Stimulated activated CD4-positive, alpha-beta T cell treated with anti-CD3 and anti-CD28 coated beads, TNF-alpha, amount 100 ng/mL, for 1 hour (primary cell): ENCODE results near the gene RPS21.

ENCODE experiments used
- DNase-seq, 3 donors: peaks; one replicate each; pipeline ENCODE4 v3.0.0-alpha.2; 2020; ENCODE audit warnings: low read depth in 3 of 3, low spot score in 1 of 3

Gene RPS21

DNA sequence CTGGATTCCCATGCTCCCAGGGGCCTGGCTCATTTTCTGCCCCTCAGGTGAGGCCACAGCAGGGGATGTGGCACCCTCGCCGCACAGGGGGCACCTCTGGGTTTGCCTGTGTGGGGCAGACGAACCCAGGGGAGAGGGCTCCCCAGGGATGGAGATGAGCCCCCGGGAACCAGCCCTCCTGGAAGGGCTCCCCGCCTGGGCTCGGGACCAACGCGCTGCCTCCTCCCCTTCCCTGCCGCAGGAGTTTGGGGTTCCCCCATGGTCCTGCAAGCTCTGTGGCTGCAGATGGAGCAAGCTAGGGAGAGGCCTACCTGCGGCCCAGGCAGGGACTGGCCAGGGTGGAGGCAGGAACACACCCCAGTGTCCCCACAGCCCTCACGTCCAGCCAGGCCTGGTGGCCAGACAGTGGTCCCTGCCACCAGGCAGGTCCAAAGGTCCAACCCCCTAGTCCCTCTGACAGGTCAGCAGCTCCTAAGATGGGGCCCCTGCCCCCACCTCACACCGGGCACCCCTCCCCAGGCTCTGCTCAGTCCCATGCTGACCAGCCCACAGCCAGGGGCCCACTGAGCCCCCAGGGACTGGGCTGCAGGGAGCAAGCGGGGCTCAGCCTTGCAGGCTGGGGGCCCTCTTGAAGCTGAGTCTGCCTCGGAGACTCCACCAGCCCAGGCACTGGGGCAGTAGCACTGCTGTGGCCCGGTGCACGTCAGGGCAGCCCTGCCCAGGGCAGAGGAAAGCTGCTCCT is 33.4 kb upstream of the RPS21 start:
- no peak for DNase-seq

DNA sequence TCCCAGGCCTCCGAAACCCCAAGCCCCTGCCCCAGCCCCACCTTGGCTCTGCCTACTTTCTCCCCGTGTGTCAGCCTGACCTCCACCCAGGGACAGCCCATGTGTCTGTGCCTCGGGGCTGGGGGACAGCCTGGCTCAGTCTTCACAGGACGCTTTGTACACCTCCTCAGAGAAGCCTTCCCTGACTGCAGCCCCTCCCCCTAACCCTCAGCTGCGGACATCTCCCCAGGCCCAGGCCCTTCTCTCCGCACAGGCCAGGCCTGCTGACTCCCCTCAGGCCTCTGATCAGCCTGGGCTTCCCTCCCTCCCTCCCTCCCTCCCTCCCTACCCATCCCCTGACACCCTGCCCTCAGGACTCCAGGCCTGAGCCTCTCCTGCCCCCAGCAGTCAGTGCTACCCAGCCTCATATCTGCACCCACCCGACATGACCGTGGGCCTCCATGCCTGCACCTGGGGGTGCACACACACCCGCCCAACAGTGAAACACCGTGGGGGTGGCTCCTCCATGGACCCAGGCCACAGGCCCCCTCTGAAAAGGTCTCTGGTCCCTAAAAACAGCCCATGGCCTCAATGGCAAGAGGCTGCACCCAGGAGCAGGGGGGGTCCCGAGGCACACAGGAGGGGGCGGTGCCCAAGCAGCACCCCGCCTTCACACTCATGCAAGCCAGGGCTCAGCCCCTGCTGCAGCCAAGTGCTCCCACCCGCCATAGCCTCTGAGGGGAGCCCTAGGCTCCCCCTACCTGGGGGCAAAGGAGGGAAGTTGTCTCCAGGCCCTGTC is 32.7 kb upstream of the RPS21 start:
- no peak for DNase-seq

DNA sequence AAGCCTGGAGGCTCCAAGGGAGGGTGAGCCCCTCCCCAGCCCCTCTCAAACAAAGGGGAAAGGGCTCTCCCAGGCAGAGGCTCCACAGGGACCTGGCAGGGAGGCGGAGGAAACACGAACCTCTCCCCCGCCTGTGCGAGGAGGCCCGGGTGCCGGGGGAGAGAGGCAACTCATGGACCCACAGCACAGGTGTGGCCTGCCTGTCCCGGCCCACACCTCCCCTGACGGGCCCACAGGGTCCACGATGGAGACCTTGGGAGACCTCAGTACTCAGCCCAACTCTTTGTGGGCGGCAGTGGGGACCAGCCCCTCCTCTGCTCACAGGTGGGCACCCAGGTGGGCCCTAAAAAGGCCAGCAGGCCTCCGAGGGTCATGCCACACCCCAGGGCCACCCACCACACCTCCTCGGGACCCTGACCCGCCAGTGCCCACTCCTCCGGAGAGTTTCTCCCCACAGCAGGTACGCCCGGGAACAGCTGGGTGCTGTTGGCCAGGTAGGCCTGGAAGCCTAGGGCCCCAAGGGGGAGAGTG is 32.0 kb upstream of the RPS21 start:
- no peak for DNase-seq

DNA sequence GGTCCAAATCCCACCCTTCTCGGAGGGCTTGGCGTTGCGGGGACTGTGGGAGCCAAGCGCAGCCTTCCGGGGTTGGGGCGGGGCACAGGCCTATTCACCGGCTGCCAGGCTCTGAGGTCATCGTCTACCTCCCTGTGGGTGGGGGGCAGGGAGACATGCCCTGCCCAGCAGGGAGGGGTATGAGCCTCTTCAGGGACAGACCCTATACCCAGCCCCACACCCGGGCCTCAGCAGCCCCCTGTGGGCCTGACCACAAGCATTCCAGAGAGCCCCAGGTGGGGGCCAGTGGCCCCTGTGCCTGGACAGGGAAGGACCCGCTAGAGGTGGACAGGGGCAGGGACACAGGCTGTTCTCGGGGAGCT is 31.4 kb upstream of the RPS21 start:
- no peak for DNase-seq

DNA sequence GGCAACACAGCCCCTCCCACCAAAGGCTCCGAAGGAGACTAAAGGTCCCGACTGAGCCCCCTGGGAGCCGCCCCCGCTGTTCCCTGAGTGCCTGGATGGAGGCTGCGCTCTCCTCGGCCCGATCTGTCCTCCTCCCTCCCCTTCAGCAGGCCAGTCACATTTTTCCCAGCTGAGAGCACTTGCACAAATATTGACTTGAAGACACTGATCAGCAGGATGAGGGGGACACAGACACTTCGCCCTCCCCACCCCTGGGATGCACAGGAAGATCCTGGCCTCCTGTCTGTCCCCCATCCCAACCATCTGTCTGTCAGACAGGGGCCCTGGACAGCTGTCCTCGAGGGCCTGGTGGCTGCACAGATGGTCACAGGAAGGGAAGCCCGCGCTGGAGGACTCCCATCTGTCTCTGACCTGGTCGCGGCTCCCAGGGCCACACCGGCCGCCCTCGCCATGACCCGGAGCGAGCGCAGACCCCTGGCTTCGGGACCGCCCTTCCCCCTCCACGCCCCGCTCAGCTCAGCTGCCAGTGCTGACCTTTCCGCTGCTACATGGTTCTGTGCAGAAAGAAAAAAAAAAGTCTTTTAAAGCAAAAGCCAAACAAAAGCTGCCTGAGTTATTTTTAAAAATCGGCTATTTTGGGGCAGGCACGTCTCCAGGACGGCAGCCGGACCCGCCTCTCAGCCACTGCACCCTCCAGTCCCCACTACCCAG is 30.9 kb upstream of the RPS21 start:
- DNase-seq: no peak

DNA sequence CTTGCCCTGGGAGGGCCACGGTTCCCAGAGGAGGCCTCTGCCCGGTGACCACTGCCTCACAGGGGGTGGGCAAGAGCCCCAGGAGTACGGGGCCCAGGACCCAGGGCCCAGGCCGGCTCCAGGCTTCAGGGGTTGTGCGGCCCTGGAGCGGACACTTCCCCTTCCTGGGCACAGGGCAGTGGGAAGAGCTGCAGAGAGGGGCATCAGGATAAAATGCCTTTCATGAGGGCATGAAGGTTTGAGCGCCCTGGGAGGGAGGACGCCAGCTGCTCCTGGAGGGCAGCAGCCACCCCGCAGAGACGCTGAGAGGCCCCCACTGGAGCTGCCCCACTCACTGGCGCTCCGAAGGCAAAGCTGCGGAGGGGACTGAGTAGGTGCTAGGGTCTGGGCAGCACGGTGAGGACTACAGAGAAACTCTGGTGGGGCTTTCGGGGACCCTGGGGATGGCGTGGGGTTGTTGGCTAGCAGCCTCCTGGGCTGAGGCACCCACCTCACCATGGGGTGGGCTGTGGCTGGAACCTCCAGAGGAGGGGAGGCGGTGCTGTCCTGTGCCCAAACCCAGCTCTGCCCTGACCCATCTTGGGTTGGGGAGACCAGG is 30.2 kb upstream of the RPS21 start:
- DNase-seq: no peak

DNA sequence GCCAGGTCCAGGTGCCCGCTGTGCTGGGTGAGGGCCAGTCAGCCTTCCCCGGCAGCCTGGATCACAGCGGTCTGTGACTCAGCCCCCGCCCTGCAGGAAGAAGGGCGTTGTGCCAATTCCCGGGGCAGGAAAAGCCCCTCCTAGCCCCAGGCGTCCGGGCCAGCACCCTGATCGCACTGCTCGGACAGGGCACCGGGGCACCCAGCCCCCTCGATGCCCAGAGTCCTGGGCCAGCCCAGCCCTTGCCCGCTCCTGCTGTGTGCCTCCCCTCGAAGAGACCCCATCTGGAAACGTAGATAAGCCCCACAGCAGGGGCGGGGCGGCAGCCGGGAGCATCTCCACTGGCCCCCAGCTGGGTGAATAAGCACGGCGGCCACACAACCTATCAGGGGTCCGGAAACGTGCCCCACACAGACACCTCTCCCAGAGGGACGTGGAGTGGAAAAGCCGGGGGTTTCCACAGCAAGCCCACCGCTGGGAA is 29.7 kb upstream of the RPS21 start:
- DNase-seq: no peak

DNA sequence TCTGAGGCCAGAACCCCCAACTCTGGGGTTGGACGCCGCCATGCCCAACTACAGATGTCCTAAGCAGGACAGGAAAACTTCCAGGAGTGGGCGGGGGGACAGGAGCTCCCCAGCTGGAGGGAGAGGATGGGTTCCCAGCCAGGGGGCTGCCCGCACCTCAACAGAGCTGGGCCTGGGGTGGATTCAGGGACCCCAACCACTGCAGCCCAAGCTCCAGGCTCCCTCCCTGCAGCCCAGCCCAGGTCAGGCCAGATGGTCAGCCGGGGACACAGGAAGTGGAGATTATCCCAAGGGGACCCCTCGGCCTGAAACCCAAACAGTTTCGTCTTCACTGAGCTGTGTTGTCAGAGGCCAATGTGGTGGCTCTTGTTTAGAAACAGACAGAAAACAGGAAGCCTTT is 29.2 kb upstream of the RPS21 start:
- DNase-seq: no peak

DNA sequence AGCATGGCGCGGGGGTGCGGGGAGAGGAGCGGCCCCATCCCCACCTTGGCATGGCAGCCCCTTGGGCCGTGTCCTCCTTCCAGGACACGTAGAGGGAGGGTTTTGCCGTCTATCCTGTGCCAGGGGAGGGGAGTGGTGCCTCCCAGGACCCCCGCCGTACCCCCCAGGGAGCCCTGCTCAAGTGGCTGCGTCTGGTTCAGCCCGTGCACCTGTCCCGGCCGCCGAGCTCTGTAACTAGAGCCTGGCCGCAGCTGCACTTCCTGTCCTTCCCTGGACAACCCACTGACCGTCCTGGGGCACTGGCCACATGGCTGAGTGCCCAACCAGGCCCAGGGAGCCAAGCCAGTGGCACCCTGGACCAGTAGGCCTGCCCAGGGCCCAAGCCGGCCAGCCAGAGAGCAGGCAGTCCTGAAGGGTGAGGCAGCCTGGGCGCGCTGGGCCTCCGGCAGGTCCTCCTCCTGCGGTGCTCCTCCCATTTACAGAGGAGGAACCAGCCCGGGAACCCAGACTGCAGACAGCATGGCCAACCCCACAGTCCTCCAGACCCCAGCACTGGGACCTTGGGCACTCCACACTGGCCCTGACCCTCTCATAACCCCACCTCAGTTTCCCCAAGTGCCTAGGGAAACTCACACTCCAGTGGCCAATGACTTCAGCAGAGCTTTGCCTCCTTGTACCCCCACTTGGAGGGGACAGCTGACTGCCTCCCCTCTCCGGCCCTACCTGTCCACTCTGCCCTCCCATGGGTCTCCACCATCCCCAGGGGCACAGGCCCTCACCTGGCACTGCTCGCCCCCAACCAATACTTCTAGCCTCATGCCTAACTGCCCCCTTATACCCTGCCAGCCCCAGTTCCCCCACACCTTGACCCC is 28.5 kb upstream of the RPS21 start:
- DNase-seq: no peak

DNA sequence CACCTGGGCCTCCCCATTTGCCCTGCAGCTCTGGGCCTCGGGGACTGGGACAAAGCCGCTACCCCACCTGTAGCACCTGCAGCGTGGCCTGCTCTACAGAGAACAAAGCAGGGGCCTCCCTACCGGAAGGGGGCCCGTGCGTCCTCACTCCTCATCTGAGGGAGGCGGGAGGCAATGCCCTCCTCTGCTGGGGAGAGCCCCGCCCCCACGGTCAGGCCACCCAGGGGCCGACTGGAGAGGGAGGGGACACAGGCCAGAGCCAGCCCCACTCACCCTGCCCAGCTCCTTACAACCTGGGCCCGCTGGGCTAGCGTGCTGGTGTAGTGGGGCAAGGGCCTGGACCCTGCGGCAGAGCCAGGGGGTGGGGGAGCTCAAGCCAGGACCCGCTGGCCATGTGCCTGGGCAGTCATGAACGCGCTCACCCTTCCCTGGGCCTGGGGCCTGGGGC is 27.8 kb upstream of the RPS21 start:
- no peak for DNase-seq

DNA sequence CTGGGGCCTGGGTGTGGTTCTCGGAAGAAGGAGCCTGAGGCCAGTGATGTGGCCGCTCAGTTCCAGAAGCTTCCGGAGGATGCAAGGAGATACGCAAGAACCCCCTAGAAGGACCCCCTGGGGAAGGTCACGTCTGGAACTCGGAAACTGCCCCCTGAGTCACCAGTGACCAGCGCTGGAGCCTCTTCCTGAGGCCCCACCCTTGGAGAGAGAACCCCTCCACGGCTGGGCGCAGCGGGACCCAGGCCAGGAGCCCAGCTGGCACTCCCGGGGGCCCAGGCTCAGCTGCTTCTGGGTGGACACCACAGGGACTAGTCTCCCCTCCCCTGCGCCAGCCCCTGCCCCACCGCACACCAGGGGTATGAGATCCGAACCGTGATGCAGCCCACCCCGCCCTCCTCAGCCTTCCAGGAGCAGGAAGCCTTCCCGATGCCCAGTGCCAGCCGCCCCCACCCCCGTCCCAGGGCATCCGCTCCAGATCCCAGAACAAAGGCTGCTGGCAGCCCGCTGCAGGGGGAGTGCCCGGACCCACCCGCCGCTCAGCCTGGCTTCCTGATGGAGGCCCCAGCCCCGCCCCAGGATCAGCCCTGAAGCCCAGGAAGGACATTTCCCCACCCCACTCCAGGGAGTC is 27.3 kb upstream of the RPS21 start:
- DNase-seq: no peak

DNA sequence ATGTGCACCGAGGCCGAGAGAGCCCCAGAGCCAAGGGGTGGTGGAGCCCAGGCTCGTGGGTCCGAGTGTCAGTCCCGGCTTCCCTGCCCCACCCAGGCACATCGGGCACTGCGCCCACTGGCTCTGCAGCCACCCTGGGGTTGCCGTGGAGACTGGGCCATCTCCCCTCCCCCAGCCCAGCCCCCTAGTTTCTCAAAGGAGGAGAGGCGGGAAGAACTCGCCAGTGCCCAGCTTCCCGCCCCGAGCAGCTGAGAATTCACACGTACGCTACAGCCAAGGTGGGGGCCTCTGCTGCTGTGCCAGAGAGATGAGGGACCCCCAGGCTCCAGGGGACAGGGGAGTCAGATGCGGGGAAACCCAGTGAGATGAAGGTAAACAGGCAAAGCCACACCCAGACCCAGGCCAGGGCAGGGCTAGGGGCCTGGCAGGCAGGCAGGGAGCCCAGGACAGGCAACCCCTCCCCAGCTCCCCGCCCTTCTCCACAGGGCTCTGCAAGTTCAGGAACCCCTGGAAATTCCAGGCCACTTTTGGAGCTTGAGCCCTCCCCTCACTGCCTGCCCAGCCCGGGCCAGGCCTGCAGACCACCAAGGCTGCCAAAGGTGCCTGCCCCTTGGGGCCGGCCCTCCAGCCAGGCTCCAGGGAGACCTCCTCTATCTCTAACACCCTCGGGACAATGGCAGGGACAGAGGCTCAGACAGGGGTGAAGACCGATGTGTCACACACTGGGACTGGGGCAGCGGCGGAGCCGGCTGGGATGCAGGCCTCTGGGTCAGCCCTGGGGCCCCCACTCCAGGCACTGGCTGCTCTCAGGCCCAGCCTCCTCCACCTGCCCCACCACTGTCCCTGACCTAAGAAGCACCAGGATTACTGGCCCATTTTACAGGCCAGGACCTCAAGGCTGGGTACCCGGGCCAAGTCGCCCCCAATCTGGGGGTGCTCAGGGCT is 25.8 kb upstream of the RPS21 start:
- no peak for DNase-seq

DNA sequence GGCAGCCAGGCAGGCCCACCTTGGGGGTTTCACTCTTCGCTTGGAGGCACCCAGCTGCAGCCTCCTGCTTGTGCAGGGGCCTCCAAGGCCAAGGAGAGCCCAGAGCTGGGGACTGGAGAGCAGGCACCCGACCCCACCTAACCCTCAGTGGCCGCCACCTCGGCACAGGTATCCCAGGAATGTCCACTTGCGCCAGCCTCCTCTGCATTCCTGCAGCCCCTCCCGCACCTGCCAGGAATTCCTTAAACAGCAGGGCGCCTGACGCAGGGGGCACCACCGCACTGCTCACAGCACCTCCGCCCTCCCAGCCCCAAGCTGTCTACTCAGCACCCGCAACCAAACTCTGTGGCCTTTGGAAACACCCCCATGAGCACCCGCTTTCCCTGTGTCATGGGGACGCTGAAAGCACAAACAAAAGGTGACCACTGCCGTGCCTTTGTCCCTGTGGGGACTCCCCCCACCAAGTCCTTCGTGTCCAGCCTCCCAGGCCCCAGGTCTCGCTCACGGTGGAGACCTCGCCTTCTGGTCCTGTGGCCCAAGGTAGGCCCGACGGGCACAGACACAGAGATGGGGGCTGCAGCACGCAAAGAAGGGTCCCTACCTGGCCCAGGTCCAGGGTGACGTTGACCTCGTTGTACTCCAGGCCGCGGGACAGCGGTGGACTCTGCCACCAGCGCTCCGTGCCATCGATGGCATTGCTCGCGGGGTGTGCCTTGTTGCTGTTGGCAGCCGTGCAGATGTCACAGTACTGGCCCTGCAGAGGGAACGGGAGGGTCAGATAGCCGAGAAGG is 24.9 kb upstream of the RPS21 start:
- no peak for DNase-seq

DNA sequence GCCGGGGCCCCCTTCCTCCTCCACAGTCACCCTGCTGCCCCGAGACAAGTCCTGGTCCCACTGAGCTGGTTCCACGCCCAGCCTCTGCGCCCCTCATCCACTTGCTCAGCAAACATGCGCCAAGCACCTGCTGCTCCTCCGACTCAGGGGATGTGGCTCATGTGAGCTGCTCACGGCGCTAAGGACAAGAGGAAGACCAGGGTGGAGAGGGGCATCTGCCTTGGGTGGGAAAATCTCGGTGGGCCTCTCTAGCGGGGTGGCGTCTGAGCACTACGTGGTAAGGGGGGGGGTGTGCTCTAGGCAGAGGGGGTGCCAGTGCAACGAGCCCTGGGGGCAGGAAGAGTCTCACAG is 24.3 kb upstream of the RPS21 start:
- DNase-seq: no peak

DNA sequence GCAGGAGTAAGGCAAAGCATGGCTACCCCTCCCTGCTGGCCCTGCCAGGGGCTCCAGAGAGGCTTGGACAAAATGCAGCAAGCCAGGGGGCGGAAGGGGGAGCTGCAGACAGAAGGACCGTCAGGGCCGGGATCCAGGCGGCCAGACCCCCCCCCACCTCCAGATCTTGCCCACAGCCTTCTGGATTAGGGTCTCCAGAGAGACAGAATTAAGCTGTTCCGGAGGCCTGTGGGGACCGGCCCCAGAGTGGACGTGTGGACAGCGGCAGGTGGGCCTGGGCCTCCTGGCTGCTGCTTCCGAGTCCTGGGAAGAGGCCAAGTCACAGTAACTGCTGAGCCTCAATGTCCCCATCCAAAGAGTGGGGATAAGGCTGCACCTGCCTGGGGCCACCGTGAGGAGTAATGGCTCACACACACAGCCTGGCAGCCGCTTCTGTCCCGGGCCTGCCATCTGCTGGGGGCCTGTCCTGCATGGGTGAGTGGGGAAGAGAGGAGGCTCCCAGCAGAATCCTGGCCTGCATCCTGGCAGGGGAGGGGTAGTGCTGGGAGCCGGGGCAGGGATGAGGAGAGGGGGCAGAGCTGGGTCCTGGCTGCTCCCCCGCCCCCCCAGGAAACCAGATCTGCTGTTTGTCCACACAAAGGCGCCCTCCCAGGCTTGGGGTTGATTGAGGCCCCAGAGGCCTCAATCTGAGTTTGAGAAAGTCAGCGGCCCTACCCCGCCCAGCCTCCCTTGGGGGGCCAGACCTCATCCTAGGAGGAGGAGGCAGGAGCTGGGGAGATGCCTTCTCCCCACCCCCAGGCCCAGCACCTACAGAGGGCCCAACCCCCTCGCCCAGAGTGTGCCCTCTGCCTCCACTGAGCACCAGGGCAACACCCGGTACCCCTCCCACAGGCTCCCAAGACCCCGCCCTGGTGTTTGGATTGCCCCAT is 23.6 kb upstream of the RPS21 start:
- DNase-seq: no peak

DNA sequence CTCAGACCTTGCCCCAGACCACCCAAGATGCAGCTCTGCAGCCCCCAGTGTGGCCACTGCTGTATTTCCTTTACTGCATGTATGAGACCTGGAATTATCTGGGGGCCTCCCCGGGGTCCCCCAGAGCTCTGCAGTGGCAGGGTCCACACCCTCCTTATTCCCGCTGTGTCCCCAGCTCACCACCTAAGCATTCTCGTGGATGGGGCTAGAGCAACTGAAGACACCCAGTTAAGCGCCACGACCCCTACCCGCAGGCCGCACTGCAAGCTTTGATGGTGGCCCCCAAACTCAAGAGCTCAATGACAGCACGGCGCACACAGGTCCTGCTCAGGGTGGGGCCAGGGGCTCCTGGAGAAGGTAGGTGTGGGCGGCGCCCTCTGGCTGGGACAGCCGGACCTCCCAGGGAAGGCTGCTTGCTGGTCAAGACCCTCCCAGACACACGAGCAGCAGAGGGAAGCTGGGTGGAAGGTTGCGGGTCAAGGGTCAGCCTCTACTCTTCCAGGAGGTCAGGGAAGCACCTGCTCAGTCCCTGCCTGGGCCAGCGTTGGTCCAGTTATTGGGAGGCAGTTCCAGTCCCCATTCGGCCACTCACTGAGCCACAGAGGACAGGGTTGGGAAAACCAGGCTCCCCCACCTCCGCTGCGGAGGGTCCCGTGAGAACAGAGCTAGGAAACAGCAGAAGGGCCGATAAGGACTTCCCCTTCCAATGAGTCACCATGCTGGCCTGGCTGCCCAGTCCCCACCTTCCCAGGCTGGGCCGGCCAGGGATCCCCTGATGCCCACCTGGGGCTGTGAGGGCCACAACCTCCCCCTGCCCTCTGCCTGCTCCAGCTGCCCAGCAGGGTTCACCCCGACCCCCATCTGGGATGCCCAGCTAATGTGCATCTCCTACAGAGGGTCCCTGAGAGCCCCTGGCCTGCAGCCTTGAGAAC is 22.7 kb upstream of the RPS21 start:
- no peak for DNase-seq
